Astrocyte (in vitro differentiated cells and primary cell): ENCODE results near the gene OXT. TPM values are rescaled to one million over a fixed set of nuclear protein-coding genes. Genes with fewer than 3 reads are reported as not detected.

ENCODE experiments used
- DNase-seq: peaks from one replicate; pipeline ENCODE4 v3.0.0-alpha.2; 2010; ENCODE audit warnings: low read depth
- FAIRE-seq: peaks from 2 replicates; lab custom pipeline; 2011; peaks lifted over from hg19 to GRCh38; lab: Jason Lieb, UNC
- H2AFZ ChIP-seq: 2 replicates; pipeline ENCODE4 v1.6.0; 2012; ENCODE audit warnings: low read depth, low read length, inconsistent platforms
- H3K27ac ChIP-seq: 2 replicates; pipeline ENCODE4 v1.5.1; 2011; ENCODE audit warnings: low read depth, low read length, inconsistent platforms
- H3K27me3 ChIP-seq: 2 replicates; pipeline ENCODE4 v1.6.0; 2011; ENCODE audit warnings: low read length, inconsistent platforms; ENCODE audit not compliant: insufficient read depth
- H3K36me3 ChIP-seq: 2 replicates; pipeline ENCODE4 v1.5.1; 2011; ENCODE audit warnings: low read length, inconsistent platforms; ENCODE audit not compliant: insufficient read depth
- H3K4me1 ChIP-seq: 2 replicates; pipeline ENCODE4 v1.5.1; 2011; ENCODE audit warnings: low read length, inconsistent platforms; ENCODE audit not compliant: insufficient read depth
- H3K4me2 ChIP-seq: 2 replicates; pipeline ENCODE4 v1.6.0; 2012; ENCODE audit warnings: low read length, inconsistent platforms
- H3K4me3 ChIP-seq: 2 replicates; pipeline ENCODE4 v1.5.1; 2011; ENCODE audit warnings: low read depth, mild to moderate bottlenecking, low read length, inconsistent platforms; ENCODE audit not compliant: insufficient read depth
- H3K79me2 ChIP-seq: 2 replicates; pipeline ENCODE4 v1.6.0; 2012; ENCODE audit warnings: mild to moderate bottlenecking, low read length, inconsistent platforms; ENCODE audit not compliant: insufficient read depth
- H3K9ac ChIP-seq: 2 replicates; pipeline ENCODE4 v1.6.0; 2012; ENCODE audit warnings: mild to moderate bottlenecking, low read length, inconsistent platforms
- H3K9me3 ChIP-seq: 2 replicates; pipeline ENCODE4 v1.5.1; 2012; ENCODE audit warnings: low read depth, mild to moderate bottlenecking, low read length, inconsistent platforms; ENCODE audit not compliant: insufficient read depth
- H4K20me1 ChIP-seq: 2 replicates; pipeline ENCODE4 v1.6.0; 2012; ENCODE audit warnings: low read length, inconsistent platforms; ENCODE audit not compliant: insufficient read depth
- H3K27ac Mint-ChIP-seq: one replicate; pipeline ENCODE4 v1.8.0; 2021; ENCODE audit warnings: mild to moderate bottlenecking, mixed read lengths; ENCODE audit not compliant: unreplicated experiment
- H3K27me3 Mint-ChIP-seq: one replicate; pipeline ENCODE4 v1.8.0; 2021; ENCODE audit warnings: low read depth, mixed read lengths; ENCODE audit not compliant: unreplicated experiment
- H3K36me3 Mint-ChIP-seq: one replicate; pipeline ENCODE4 v1.8.0; 2021; ENCODE audit warnings: low read depth, mixed read lengths; ENCODE audit not compliant: unreplicated experiment
- H3K4me1 Mint-ChIP-seq: one replicate; pipeline ENCODE4 v1.8.0; 2021; ENCODE audit warnings: low read depth, mixed read lengths; ENCODE audit not compliant: unreplicated experiment
- H3K4me3 Mint-ChIP-seq: one replicate; pipeline ENCODE4 v1.8.0; 2021; ENCODE audit warnings: mild to moderate bottlenecking, moderate library complexity, mixed read lengths; ENCODE audit not compliant: unreplicated experiment
- H3K9me3 Mint-ChIP-seq: one replicate; pipeline ENCODE4 v1.8.0; 2021; ENCODE audit warnings: mild to moderate bottlenecking, mixed read lengths; ENCODE audit not compliant: unreplicated experiment
- EZH2 ChIP-seq: IDR thresholded peaks from 2 replicates; pipeline ENCODE4 v1.6.1; 2012; ENCODE audit warnings: mild to moderate bottlenecking, low read length, inconsistent platforms; ENCODE audit not compliant: insufficient read depth
- total RNA-seq: library from RNA; stranded (reverse); gene quantifications from 2 replicates; pipeline ENCODE4 v1.2.1, GENCODE V29; 2021
- TF ChIP-seq, protein P1 (sequence below): IDR thresholded peaks from 2 replicates; pipeline ENCODE4 v1.5.1; 2011; ENCODE audit warnings: low read depth, mild to moderate bottlenecking, inconsistent platforms, low read length, moderate library complexity; ENCODE audit not compliant: insufficient read depth

Gene OXT
- total RNA-seq, 1 donor from 2014 or later = not detected

DNA sequence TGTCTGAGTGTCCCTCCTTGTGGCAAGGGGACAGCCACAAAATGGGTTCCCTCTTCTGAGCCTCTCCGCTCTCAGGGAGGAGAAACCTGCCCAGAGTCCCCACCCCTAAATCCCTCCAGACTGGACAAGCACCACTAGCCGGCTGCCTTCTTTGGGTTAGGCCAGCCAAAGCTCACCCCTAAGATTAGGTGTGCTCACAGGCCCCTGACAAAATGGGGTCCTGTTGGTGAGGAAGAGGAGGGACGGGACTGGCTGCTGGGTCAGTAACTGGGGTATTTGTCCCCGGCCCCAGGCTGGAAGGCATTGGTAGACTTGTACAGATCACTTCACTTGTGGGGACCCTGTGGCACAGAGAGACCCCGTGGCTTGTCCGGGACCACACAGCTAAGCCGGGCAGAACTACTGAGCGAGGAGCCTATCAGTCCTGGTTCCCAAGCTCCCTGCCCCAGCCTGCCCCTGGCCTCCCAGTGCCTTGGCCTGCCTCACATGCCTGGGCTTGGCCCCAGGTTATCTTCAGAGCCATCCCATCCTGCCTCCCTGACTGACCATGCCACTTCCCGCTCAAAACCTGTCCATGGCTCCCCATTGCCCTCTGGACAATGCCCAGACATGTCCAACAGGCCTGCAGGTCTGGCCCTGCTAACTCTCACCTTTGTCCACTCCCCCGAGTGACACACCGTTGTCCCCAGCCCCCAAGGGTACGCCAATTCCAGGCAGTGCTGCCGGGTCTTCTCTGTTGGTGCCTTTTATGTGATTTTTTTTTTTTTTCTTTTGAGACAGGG, 23.6 kb downstream of the OXT start:
- H3K27me3 Mint-ChIP-seq = peaks cover 27% of the 10 kb centered on the region
- Histone ChIP-seq H3K27ac (no peak overlapping the region), H3K4me3 (no peak overlapping the region), H3K4me2 (no peak overlapping the region), H3K9me3 (no peaks in the 10 kb centered on the region), H3K36me3 (no peaks in the 10 kb centered on the region), H3K9ac (no peak overlapping the region), H3K79me2 (no peaks in the 10 kb centered on the region), H4K20me1 (no peaks in the 10 kb centered on the region), H2AFZ (no peak overlapping the region), H3K4me1 (peaks cover 5% of the 10 kb centered on the region), H3K27me3 (peaks cover 5% of the 10 kb centered on the region)
- no peak overlapping the region for H3K27ac Mint-ChIP-seq
- no peak for FAIRE-seq
- H3K36me3 Mint-ChIP-seq = no peaks in the 10 kb centered on the region
- no peaks in the 10 kb centered on the region for H3K4me1 Mint-ChIP-seq
- H3K9me3 Mint-ChIP-seq = peaks cover under 1% of the 10 kb centered on the region
- TF ChIP-seq, protein P1, sequence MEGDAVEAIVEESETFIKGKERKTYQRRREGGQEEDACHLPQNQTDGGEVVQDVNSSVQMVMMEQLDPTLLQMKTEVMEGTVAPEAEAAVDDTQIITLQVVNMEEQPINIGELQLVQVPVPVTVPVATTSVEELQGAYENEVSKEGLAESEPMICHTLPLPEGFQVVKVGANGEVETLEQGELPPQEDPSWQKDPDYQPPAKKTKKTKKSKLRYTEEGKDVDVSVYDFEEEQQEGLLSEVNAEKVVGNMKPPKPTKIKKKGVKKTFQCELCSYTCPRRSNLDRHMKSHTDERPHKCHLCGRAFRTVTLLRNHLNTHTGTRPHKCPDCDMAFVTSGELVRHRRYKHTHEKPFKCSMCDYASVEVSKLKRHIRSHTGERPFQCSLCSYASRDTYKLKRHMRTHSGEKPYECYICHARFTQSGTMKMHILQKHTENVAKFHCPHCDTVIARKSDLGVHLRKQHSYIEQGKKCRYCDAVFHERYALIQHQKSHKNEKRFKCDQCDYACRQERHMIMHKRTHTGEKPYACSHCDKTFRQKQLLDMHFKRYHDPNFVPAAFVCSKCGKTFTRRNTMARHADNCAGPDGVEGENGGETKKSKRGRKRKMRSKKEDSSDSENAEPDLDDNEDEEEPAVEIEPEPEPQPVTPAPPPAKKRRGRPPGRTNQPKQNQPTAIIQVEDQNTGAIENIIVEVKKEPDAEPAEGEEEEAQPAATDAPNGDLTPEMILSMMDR = no peak
- TF ChIP-seq EZH2 = no peak
- no peak for DNase-seq
- no peak overlapping the region for H3K4me3 Mint-ChIP-seq

DNA sequence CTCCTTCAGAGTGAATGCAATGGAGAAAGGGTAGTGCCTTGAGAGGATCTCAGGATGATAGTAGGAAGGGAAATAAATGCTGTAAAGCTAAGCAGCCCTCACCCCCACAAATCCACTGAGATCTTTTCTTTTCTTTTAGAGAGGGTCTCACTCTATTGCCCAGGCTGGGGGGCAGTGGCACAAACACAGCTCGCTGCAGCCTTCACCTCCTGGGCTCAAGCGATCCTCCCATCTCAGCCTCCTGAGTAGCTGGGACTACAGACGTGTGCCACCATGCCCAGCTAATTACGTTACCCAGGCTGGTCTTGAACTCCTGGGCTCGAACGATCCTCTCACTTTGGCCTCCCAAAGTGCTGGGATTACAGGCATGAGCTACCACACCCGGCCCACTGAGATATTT, 29.1 kb downstream of the OXT start:
- no peak overlapping the region for H3K27ac Mint-ChIP-seq
- Histone ChIP-seq H3K36me3 (no peaks in the 10 kb centered on the region), H2AFZ (no peak overlapping the region), H3K4me1 (no peaks in the 10 kb centered on the region), H3K4me2 (no peak overlapping the region), H4K20me1 (no peaks in the 10 kb centered on the region), H3K9ac (no peak overlapping the region), H3K4me3 (no peak overlapping the region), H3K79me2 (no peaks in the 10 kb centered on the region), H3K9me3 (no peaks in the 10 kb centered on the region), H3K27ac (no peak overlapping the region), H3K27me3 (no peaks in the 10 kb centered on the region)
- FAIRE-seq = no peak
- TF ChIP-seq, protein P1 = no peak
- no peak for TF ChIP-seq EZH2
- no peaks in the 10 kb centered on the region for H3K4me1 Mint-ChIP-seq
- H3K27me3 Mint-ChIP-seq = peaks cover 11% of the 10 kb centered on the region
- no peak overlapping the region for H3K4me3 Mint-ChIP-seq
- DNase-seq = no peak
- no peaks in the 10 kb centered on the region for H3K9me3 Mint-ChIP-seq
- no peaks in the 10 kb centered on the region for H3K36me3 Mint-ChIP-seq

DNA sequence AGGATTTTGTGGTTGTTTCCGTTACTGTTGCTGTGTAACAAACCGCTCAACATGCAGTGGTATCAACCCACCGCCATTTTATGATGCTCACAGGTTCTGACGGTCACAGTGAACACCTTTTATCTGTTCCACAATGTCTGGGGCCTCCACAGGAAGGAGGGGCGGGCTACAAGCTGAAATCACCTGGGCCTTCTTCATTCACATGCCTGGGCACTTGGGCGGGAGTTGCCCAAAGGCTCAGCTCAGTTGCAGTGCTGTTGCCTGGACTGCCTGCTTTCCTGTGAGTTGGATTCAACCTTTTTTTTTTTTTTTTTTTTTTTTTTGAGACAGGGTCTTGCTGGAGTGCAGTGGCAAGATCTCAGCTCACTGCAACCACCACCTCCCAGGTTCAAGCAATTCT, 29.8 kb downstream of the OXT start:
- H3K9me3 ChIP-seq = no peaks in the 10 kb centered on the region
- Mint-ChIP-seq H3K36me3 (no peaks in the 10 kb centered on the region), H3K4me3 (no peak overlapping the region), H3K27me3 (peaks cover 9% of the 10 kb centered on the region), H3K27ac (no peak overlapping the region), H3K4me1 (no peaks in the 10 kb centered on the region), H3K9me3 (no peaks in the 10 kb centered on the region)
- DNase-seq = no peak
- no peaks in the 10 kb centered on the region for H3K36me3 ChIP-seq
- no peak overlapping the region for H3K4me3 ChIP-seq
- no peak for FAIRE-seq
- H3K27ac ChIP-seq = no peak overlapping the region
- no peak overlapping the region for H2AFZ ChIP-seq
- H3K4me1 ChIP-seq = no peaks in the 10 kb centered on the region
- TF ChIP-seq, protein P1 = no peak
- TF ChIP-seq EZH2 = no peak
- H3K79me2 ChIP-seq = no peaks in the 10 kb centered on the region
- H3K4me2 ChIP-seq = no peak overlapping the region
- no peaks in the 10 kb centered on the region for H3K27me3 ChIP-seq
- no peak overlapping the region for H3K9ac ChIP-seq
- H4K20me1 ChIP-seq = no peaks in the 10 kb centered on the region
